C4-2B (cell line): ENCODE measurements around the gene CHD1L.
"Not testable (repeated sequence)": the region's sequence is repeated elsewhere in the genome, so short reads cannot be mapped to it uniquely, and the experiment has no call there.

ENCODE experiments used
- H3K27ac ChIP-seq: fragments of 450-650 bp; 2 replicates; pipeline ENCODE4 v1.5.1; 2017
- CTCF ChIP-seq: fragments of 450-650 bp; conservative IDR thresholded peaks from 2 replicates; pipeline ENCODE4 v1.5.1; 2017; ENCODE audit warnings: mild to moderate bottlenecking
- ZFX ChIP-seq: fragments of 450-650 bp; IDR thresholded peaks from 2 replicates; pipeline ENCODE4 v1.6.1; 2017

Gene CHD1L

GRCh38 chr1:147281950-147282349 is 39.5 kb downstream of the CHD1L start:
- TF ChIP-seq CTCF: no peak
- TF ChIP-seq ZFX: no peak
- H3K27ac ChIP-seq: no peak overlapping the region

DNA sequence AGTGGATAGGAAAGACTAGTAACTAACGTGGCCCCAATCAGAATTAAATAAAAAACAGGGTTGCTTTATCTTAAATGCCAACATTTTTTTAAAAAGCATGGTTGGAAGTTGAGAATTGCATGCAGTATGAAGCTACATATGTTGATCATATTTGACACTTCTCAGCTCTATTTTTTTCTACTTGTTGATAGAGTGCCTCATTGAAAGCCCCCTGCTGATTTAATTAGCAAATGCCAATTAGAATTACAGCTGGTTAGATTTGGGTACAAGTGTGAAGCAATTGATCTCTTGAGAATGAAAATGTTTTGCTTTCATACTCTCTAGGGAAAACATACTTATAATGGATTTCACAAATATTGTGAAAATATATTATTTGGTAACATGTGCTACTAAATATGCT is 40.5 kb downstream of the CHD1L start:
- H3K27ac ChIP-seq: no peak overlapping the region
- TF ChIP-seq ZFX: no peak
- TF ChIP-seq CTCF: no peak

DNA sequence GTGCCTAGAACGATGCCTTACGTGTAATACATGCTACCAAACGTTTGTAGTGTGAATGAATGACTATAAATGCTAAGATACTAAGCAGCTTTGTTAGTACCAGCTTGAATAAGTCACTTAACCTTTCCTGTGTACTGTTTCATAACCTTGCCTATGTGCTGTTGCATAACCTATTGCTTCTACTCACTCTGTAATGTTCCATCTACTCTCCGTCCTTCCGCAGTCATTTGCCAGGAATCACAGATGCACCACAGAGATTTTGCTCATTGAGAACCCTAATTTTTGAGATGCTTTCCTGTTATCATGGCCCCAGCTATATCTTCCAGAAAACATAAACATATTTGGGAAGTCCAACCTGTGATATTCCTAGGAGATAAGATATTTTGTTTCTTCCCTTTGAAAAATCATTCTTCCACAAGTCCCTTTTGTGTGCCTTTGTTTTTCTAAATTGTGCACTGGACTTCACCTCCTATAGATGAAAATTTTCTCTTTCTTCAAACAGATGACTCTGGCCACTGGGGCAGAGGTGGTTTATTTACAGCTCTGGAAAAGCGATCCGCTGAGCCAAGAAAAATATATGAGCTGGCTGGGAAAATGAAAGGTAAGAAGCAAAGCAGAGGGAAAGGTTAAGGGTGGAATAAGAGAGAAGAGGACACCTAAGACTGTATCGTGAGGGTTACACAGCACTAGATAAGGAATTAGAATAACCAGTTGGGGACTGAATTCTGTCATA is 44.8 kb downstream of the CHD1L start:
- H3K27ac ChIP-seq: no peak overlapping the region
- TF ChIP-seq ZFX: no peak
- TF ChIP-seq CTCF: no peak

- H3K27ac ChIP-seq: no peak overlapping the region
- TF ChIP-seq ZFX: no peak
- no peak for TF ChIP-seq CTCF
Observed at GRCh38 chr1:147292012-147292411, 49.5 kb downstream of the CHD1L start.

- TF ChIP-seq CTCF (no peak), ZFX (no peak)
- no peak overlapping the region for H3K27ac ChIP-seq
Observed at GRCh38 chr1:147292631-147293251, 50.3 kb downstream of the CHD1L start.

DNA sequence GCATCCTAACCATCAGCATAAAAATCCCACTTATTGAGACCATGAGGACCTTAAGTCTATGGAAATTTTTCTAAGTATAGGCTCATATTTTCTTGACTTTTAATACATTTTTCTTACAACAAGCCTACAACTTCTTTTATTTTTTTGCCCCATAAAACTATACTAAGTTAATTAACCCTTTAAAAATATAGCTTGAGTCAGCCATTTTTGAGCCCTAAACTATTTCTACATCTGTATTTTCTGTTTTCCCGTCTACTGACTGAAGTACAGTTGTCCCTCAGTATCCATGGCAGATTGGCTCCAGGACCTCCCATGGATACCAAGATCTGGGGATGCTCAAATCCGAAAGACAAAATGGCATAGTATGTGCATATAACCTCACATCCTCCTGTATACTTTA is 55.0 kb downstream of the CHD1L start:
- TF ChIP-seq ZFX (no peak), CTCF (no peak)
- no peak overlapping the region for H3K27ac ChIP-seq

DNA sequence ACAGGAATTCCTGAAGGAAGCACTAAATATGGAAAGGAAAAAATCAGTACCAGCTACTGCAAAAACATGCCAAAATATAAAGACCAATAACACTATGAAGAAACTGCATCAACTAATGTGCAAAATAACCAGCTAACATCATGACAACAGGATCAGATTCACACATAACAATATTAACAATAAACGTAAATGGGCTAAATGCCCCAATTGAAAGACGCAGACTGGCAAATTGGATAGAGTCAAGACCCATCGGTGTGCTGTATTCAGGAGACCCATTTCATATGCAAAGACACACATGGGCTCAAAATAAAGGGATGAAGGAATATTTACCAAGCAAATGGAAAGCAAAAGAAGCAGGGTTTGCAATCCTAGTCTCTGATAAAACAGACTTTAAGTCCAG is 63.3 kb downstream of the CHD1L start:
- not testable (repeated sequence) for H3K27ac ChIP-seq

GRCh38 chr1:147316968-147317367 is 74.5 kb downstream of the CHD1L start:
- no peak overlapping the region for H3K27ac ChIP-seq

GRCh38 chr1:147326933-147327687 is 84.6 kb downstream of the CHD1L start:
- H3K27ac ChIP-seq: not testable (repeated sequence)

More at GRCh38 chr1:147316968-147317367, 74.5 kb downstream of the CHD1L start:
- TF ChIP-seq ZFX (no peak), CTCF (no peak)
